T-cell (primary cell): Measurements from ENCODE around the gene PRPH2. TPM values are rescaled to one million over a fixed set of nuclear protein-coding genes. Genes with fewer than 3 reads are reported as not detected.

Experiments used
- ATAC-seq, 4 experiments: fragments of 200-7000 bp in 3 of 4; fragments of 150-1000 bp in 1 of 4; cut with Tn5 transposase; replicated peaks in 1 of 4; 1 replicate in 3 of 4; 2 replicates in 1 of 4; pipeline ENCODE4 v1.10.0; 2021; ENCODE audit warnings: moderate library complexity in 3 of 4, mild to moderate bottlenecking in 2 of 4, moderate number of reproducible peaks in 1 of 4
- CTCF ChIA-PET, 2 donors: fragments of 300-600 bp; sonication (Branson Sonifier 250); formaldehyde crosslinking; loops; one replicate each; lab custom pipeline; 2022; ENCODE audit warnings: antibody characterized with exemption in 2 of 2; lab: Charles Lee
- POLR2A ChIA-PET, 2 donors: fragments of 300-600 bp; sonication (Branson Sonifier 250); formaldehyde crosslinking; loops; one replicate each; lab custom pipeline; 2022; ENCODE audit warnings: antibody characterized with exemption in 2 of 2; lab: Charles Lee
- DNase-seq, 35 experiments: peaks; one replicate each; pipeline versions ENCODE4 v3.0.0 to v3.0.0-alpha.2; 2013 to 2023
- H3K27ac ChIP-seq: one replicate; pipeline ENCODE4 v1.5.1; 2013; ENCODE audit warnings: low read length
- H3K27me3 ChIP-seq, 2 experiments: replicated peaks in 1 of 2; 1 replicate in 1 of 2; 2 replicates in 1 of 2; pipeline versions ENCODE4 v1.6.1 to v1.7.0; 2013; ENCODE audit warnings: low read length in 1 of 2, mixed read lengths in 1 of 2; ENCODE audit not compliant: control insufficient read depth in 2 of 2, insufficient read depth in 2 of 2; ENCODE audit errors: extremely low read depth in 1 of 2
- H3K36me3 ChIP-seq, 2 donors: 1 replicate in 1 of 2; 2 replicates in 1 of 2; pipeline versions ENCODE4 v1.6.1 to v1.7.0; 2013; ENCODE audit warnings: low read length in 1 of 2; ENCODE audit not compliant: control insufficient read depth in 2 of 2, insufficient read depth in 1 of 2; ENCODE audit errors: extremely low read depth in 1 of 2
- H3K4me1 ChIP-seq, 2 experiments: 1 replicate in 1 of 2; 2 replicates in 1 of 2; pipeline versions ENCODE4 v1.6.1 to v1.7.0; 2013; ENCODE audit warnings: low read length in 2 of 2, mixed read lengths in 1 of 2; ENCODE audit not compliant: insufficient read depth in 2 of 2, control insufficient read depth in 1 of 2; ENCODE audit errors: extremely low read depth in 1 of 2
- H3K4me3 ChIP-seq, 2 donors: 1 replicate in 1 of 2; 2 replicates in 1 of 2; pipeline versions ENCODE4 v1.5.1 to v1.7.0; 2013; ENCODE audit warnings: mild to moderate bottlenecking in 2 of 2, low read length in 1 of 2, moderate library complexity in 1 of 2; ENCODE audit not compliant: control insufficient read depth in 1 of 2; ENCODE audit errors: extremely low read depth in 1 of 2
- H3K9me3 ChIP-seq: 2 replicates; pipeline ENCODE4 v1.7.0; 2013
- H3K27ac Mint-ChIP-seq, 2 donors: one replicate each; pipeline ENCODE4 v1.8.0; 2020 to 2021; ENCODE audit warnings: mild to moderate bottlenecking in 2 of 2, mixed read lengths in 2 of 2
- H3K27me3 Mint-ChIP-seq, 2 donors: one replicate each; pipeline ENCODE4 v1.8.0; 2021 to 2022; ENCODE audit warnings: mixed read lengths in 2 of 2
- H3K36me3 Mint-ChIP-seq: one replicate; pipeline ENCODE4 v1.8.0; 2021; ENCODE audit warnings: mixed read lengths
- H3K4me1 Mint-ChIP-seq, 3 donors: one replicate each; pipeline ENCODE4 v1.8.0; 2020 to 2022; ENCODE audit warnings: mixed read lengths in 3 of 3, mild to moderate bottlenecking in 1 of 3
- H3K4me3 Mint-ChIP-seq, 3 donors: one replicate each; pipeline ENCODE4 v1.8.0; 2020 to 2022; ENCODE audit warnings: mild to moderate bottlenecking in 3 of 3, mixed read lengths in 3 of 3, moderate library complexity in 3 of 3
- H3K9me3 Mint-ChIP-seq, 3 donors: one replicate each; pipeline ENCODE4 v1.8.0; 2020 to 2022; ENCODE audit warnings: mixed read lengths in 3 of 3
- WGBS: methylation state at CpG from one replicate; pipeline ENCODE4 v1.1.5; 2013; ENCODE audit warnings: missing lambda C conversion rate; ENCODE audit not compliant: insufficient coverage; 5-methylcytosine and 5-hydroxymethylcytosine counted together
- total RNA-seq, 35 experiments: library from RNA in 6 of 35; stranded (reverse) in 6 of 35; fragments of 120-200 nt in 1 of 35; gene quantifications; one replicate each; pipeline versions ENCODE4 v1.2.1 to v1.2.4 and lab custom pipeline; 2013 to 2026

The PRPH2 gene
- total RNA-seq, 5 donors from 2014 or later (not counting 1 experiment from before 2014, with no cell fraction given) = 0.12 to 0.13 TPM; not detected in 3

- H3K27me3 Mint-ChIP-seq = peaks cover 0 to 3% of the 10 kb centered on the region in 2 donors
- Histone ChIP-seq H3K4me1 (peaks cover 0 to 17% of the 10 kb centered on the region in 2 experiments), H3K27me3 (peaks cover 0 to 6% of the 10 kb centered on the region in 2 experiments), H3K27ac (peak overlapping the region; percentile 73), H3K36me3 (no peaks in the 10 kb centered on the region), H3K4me3 (peak overlapping the region; percentile 57 to 82), H3K9me3 (no peaks in the 10 kb centered on the region)
- POLR2A ChIA-PET = interaction anchor here in 1 of 2 donors (0.5 to 1.7 kb wide), 9 partner anchors 15 to 120 kb away, joined by 3 to 15 read pairs (median 5); partner anchors contain the start of genes BICRAL and TBCC
- H3K4me3 Mint-ChIP-seq = peak overlapping the region; percentile 82 to 94 (median 84)
- peak overlapping the region; percentile 95 to 99 for H3K27ac Mint-ChIP-seq
- ATAC-seq = peak; percentile 95 to 97 (median 96)
- peak; percentile 32 to 94 (median 71) for DNase-seq
- no peaks in the 10 kb centered on the region for H3K36me3 Mint-ChIP-seq
- CTCF ChIA-PET = interaction anchor here (0.5 to 3.2 kb wide), 13 partner anchors 17 to 153 kb away, joined by 3 to 34 read pairs (median 5); partner anchors contain the start of genes BICRAL (in 1 of the 2), RPL7L1 (in 1 of the 2) and TBCC (in 1 of the 2)
- no peaks in the 10 kb centered on the region for H3K9me3 Mint-ChIP-seq
- WGBS = 0% methylated on average over 5 of the region's 14 CpGs
- H3K4me1 Mint-ChIP-seq = peaks cover 20 to 23% (median 21%) of the 10 kb centered on the region in 3 donors
These were observed 4.2 kb upstream of the PRPH2 start for GRCh38 chr6:42726485-42727086.

GRCh38 chr6:42726026-42726425, 3.6 kb upstream of the PRPH2 start:
- peaks cover 20 to 23% (median 21%) of the 10 kb centered on the region in 3 donors for H3K4me1 Mint-ChIP-seq
- DNase-seq = no peak
- no peaks in the 10 kb centered on the region for H3K9me3 Mint-ChIP-seq
- Histone ChIP-seq H3K9me3 (no peaks in the 10 kb centered on the region), H3K27me3 (peaks cover 0 to 8% of the 10 kb centered on the region in 2 experiments), H3K27ac (peak overlapping the region; percentile 73), H3K4me3 (peak overlapping the region in 1 of 2 donors; percentile 57), H3K4me1 (peaks cover 0 to 17% of the 10 kb centered on the region in 2 experiments), H3K36me3 (no peaks in the 10 kb centered on the region)
- CTCF ChIA-PET = interaction anchor here (0.5 to 3.2 kb wide), 14 partner anchors 8 to 174 kb away, joined by 3 to 34 read pairs (median 4); partner anchors contain the start of genes BICRAL (in 1 of the 2), RPL7L1 (in 1 of the 2), TBCC (in 1 of the 2) and UBR2 (in 1 of the 2)
- H3K4me3 Mint-ChIP-seq = peak overlapping the region; percentile 82 to 94 (median 84)
- H3K27ac Mint-ChIP-seq = peak overlapping the region; percentile 95 to 99
- no peaks in the 10 kb centered on the region for H3K36me3 Mint-ChIP-seq
- no peak for ATAC-seq
- H3K27me3 Mint-ChIP-seq = peaks cover 0 to 3% of the 10 kb centered on the region in 2 donors
- POLR2A ChIA-PET = interaction anchor here in 1 of 2 donors (0.6 to 1.7 kb wide), 7 partner anchors 16 to 121 kb away, joined by 3 to 15 read pairs (median 5); partner anchors contain the start of genes BICRAL and TBCC

- ATAC-seq = no peak
- H3K27ac Mint-ChIP-seq = no peak overlapping the region
- H3K27me3 Mint-ChIP-seq = peaks cover 0 to 3% of the 10 kb centered on the region in 2 donors
- ChIA-PET POLR2A (interaction anchor here in 1 of 2 donors (0.6 kb wide), 1 partner anchor 21 kb away, joined by 3 read pairs; the partner anchor contains the start of gene TBCC), CTCF (no interaction called here)
- H3K9me3 ChIP-seq = no peaks in the 10 kb centered on the region
- H3K4me1 ChIP-seq = peaks cover 0 to 17% of the 10 kb centered on the region in 2 experiments
- no peak overlapping the region for H3K27ac ChIP-seq
- no peak overlapping the region for H3K4me3 Mint-ChIP-seq
- no peaks in the 10 kb centered on the region for H3K36me3 Mint-ChIP-seq
- no peaks in the 10 kb centered on the region for H3K36me3 ChIP-seq
- peaks cover 0 to 13% of the 10 kb centered on the region in 2 experiments for H3K27me3 ChIP-seq
- no peaks in the 10 kb centered on the region for H3K9me3 Mint-ChIP-seq
- peaks cover 20 to 23% (median 21%) of the 10 kb centered on the region in 3 donors for H3K4me1 Mint-ChIP-seq
- no peak for DNase-seq
- no peak overlapping the region for H3K4me3 ChIP-seq
These were observed 2.4 kb upstream of the PRPH2 start for GRCh38 chr6:42724825-42725224.

GRCh38 chr6:42720739-42721138, 1.7 kb downstream of the PRPH2 start:
- Mint-ChIP-seq H3K27ac (no peak overlapping the region), H3K4me1 (peaks cover under 1 to 2% (median 2%) of the 10 kb centered on the region in 3 donors), H3K4me3 (no peak overlapping the region), H3K27me3 (peaks cover 0 to 3% of the 10 kb centered on the region in 2 donors), H3K9me3 (no peaks in the 10 kb centered on the region), H3K36me3 (no peaks in the 10 kb centered on the region)
- 92% methylated on average over 2 of the region's 8 CpGs for WGBS
- Histone ChIP-seq H3K27ac (no peak overlapping the region), H3K4me1 (no peaks in the 10 kb centered on the region), H3K4me3 (no peak overlapping the region), H3K9me3 (no peaks in the 10 kb centered on the region), H3K27me3 (peaks cover 0 to 15% of the 10 kb centered on the region in 2 experiments), H3K36me3 (no peaks in the 10 kb centered on the region)
- ATAC-seq (no peak), DNase-seq (no peak)
- ChIA-PET POLR2A (no interaction called here), CTCF (no interaction called here)

GRCh38 chr6:42715871-42716270, 6.5 kb downstream of the PRPH2 start:
- Histone ChIP-seq H3K9me3 (no peaks in the 10 kb centered on the region), H3K27ac (no peak overlapping the region), H3K36me3 (no peaks in the 10 kb centered on the region), H3K27me3 (peaks cover 0 to 7% of the 10 kb centered on the region in 2 experiments), H3K4me1 (no peaks in the 10 kb centered on the region), H3K4me3 (no peak overlapping the region)
- H3K36me3 Mint-ChIP-seq = no peaks in the 10 kb centered on the region
- 96% methylated on average over 2 of the region's 4 CpGs for WGBS
- H3K4me3 Mint-ChIP-seq = no peak overlapping the region
- ChIA-PET CTCF (interaction anchor here in 1 of 2 donors (0.6 kb wide), 1 partner anchor 46 kb away, joined by 5 read pairs; no protein-coding TSS in a partner anchor), POLR2A (interaction anchor here in 1 of 2 donors (0.6 kb wide), 1 partner anchor 878 kb away, joined by 10 read pairs; no protein-coding TSS in a partner anchor)
- H3K27ac Mint-ChIP-seq = no peak overlapping the region
- DNase-seq (no peak), ATAC-seq (no peak)
- peaks cover 0 to 8% (median 3%) of the 10 kb centered on the region in 3 donors for H3K9me3 Mint-ChIP-seq
- H3K27me3 Mint-ChIP-seq = no peaks in the 10 kb centered on the region
- peaks cover 0 to under 1% (median 0%) of the 10 kb centered on the region in 3 donors for H3K4me1 Mint-ChIP-seq

- H3K36me3 Mint-ChIP-seq = no peaks in the 10 kb centered on the region
- H3K27me3 ChIP-seq = peaks cover 0 to 9% of the 10 kb centered on the region in 2 experiments
- no peak overlapping the region for H3K27ac ChIP-seq
- H3K27ac Mint-ChIP-seq = no peak overlapping the region
- no peak overlapping the region for H3K4me3 Mint-ChIP-seq
- DNase-seq = no peak
- peaks cover 0 to 8% (median 3%) of the 10 kb centered on the region in 3 donors for H3K9me3 Mint-ChIP-seq
- no peak overlapping the region for H3K4me3 ChIP-seq
- no peaks in the 10 kb centered on the region for H3K27me3 Mint-ChIP-seq
- H3K4me1 ChIP-seq = peaks cover 0 to 2% of the 10 kb centered on the region in 2 experiments
- ChIA-PET CTCF (no interaction called here), POLR2A (interaction anchor here in 1 of 2 donors (0.7 kb wide), 1 partner anchor 397 kb away, joined by 3 read pairs; no protein-coding TSS in a partner anchor)
- peaks cover 0 to 6% (median 0%) of the 10 kb centered on the region in 3 donors for H3K4me1 Mint-ChIP-seq
- WGBS = 20% methylated on average over 1 of the region's 4 CpGs
- H3K9me3 ChIP-seq = no peaks in the 10 kb centered on the region
- H3K36me3 ChIP-seq = no peaks in the 10 kb centered on the region
- ATAC-seq = no peak
These were observed 8.2 kb downstream of the PRPH2 start for GRCh38 chr6:42714098-42714761.
